ENCODE results near the gene DTNB.
"Not testable (repeated sequence)": the region's sequence is repeated elsewhere in the genome, so short reads cannot be mapped to it uniquely, and the experiment has no call there.

Gene DTNB

DNA sequence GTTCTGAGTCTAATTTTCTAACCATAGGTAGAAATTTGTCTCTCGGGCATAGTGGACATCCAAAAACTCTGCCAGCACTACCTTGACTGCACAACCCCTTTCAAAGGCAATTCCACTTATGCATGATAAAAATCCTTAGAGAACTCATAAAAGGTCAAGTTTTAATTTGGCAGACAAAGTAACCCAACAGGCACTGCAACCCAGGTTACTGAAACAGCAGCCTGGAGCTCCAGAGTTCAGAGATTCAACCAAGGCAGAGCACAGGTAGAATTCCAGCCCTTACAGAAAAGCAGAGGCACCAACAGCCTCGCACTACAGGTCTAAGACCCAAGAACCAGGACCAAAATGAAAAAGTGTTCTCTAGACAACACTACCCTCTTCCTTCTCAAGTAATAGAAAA, 1.8 kb downstream of the DTNB start:
- TF ChIP-seq, protein P1, sequence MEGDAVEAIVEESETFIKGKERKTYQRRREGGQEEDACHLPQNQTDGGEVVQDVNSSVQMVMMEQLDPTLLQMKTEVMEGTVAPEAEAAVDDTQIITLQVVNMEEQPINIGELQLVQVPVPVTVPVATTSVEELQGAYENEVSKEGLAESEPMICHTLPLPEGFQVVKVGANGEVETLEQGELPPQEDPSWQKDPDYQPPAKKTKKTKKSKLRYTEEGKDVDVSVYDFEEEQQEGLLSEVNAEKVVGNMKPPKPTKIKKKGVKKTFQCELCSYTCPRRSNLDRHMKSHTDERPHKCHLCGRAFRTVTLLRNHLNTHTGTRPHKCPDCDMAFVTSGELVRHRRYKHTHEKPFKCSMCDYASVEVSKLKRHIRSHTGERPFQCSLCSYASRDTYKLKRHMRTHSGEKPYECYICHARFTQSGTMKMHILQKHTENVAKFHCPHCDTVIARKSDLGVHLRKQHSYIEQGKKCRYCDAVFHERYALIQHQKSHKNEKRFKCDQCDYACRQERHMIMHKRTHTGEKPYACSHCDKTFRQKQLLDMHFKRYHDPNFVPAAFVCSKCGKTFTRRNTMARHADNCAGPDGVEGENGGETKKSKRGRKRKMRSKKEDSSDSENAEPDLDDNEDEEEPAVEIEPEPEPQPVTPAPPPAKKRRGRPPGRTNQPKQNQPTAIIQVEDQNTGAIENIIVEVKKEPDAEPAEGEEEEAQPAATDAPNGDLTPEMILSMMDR (IDR thresholded peaks at IDR 0.05; ENCODE audit: low read depth, low read length) = no peak
- no peak for DNase-seq (ENCODE audit: low read depth in 2 of 2)
- no peak overlapping the region for H3K4me3 ChIP-seq (replicated peaks in 1 of 2; ENCODE audit: low read depth in 2 of 2, low read length in 2 of 2)

DNA sequence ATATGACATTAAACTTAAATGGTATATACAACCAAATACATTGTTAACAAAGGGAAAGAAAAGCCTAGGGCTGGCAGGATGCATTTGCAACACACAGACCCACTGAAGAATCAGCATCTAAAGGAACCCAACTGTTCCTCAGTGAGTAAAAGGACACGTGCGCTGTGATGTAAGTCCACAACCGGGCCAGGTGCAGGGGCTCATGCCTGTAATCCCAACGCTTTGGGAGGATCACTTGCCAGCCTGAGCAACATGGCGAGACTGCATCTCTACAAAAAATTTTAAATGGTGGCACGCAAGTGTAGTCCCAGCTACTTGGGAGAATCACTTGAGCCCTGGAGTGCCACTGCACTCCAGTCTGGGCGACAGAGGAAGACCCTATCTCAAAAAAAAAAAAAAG, 3.9 kb downstream of the DTNB start:
- no peak overlapping the region for H3K4me3 ChIP-seq (replicated peaks in 1 of 2; ENCODE audit: low read depth in 2 of 2, low read length in 2 of 2)
- DNase-seq (ENCODE audit: low read depth in 2 of 2) = no peak
- TF ChIP-seq, protein P1 (IDR thresholded peaks at IDR 0.05; ENCODE audit: low read depth, low read length) = no peak

DNA sequence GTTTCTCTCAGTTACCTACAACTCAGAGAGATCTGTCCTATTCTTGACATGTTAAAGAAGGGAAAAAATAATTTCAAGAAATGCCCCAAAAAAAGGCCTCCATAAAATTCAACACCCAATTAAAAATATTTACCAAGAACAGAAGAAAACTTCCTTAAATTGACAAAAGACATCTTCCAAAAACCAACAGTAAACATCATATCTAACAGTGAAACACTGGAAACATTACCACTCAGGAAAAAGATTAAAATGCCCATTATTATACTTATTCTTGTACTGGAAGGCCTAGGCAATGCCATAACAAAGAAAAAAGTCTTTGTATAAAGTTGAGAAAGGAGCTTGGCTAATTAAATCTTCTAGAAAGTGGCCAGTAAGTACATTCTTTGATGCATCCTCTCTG, 7.2 kb downstream of the DTNB start:
- DNase-seq (ENCODE audit: low read depth in 2 of 2) = no peak
- H3K4me3 ChIP-seq (replicated peaks in 1 of 2; ENCODE audit: low read depth in 2 of 2, low read length in 2 of 2) = no peak overlapping the region
- TF ChIP-seq, protein P1 (IDR thresholded peaks at IDR 0.05; ENCODE audit: low read depth, low read length) = no peak

GRCh38 chr2:25665429-25665828, 7.9 kb downstream of the DTNB start:
- not testable (repeated sequence) for DNase-seq (ENCODE audit: low read depth in 2 of 2); H3K4me3 ChIP-seq (replicated peaks in 1 of 2; ENCODE audit: low read depth in 2 of 2, low read length in 2 of 2)

- no peak for DNase-seq (ENCODE audit: low read depth in 2 of 2)
- TF ChIP-seq, protein P1 (IDR thresholded peaks at IDR 0.05; ENCODE audit: low read depth, low read length) = no peak
- H3K4me3 ChIP-seq (replicated peaks in 1 of 2; ENCODE audit: low read depth in 2 of 2, low read length in 2 of 2) = no peak overlapping the region
Observed at GRCh38 chr2:25664965-25665307, 8.4 kb downstream of the DTNB start.

- DNase-seq (ENCODE audit: low read depth in 2 of 2) = peak; percentile 80 to 86
Observed at GRCh38 chr2:25664183-25664964, 9.0 kb downstream of the DTNB start.

GRCh38 chr2:25655316-25655715, 18.1 kb downstream of the DTNB start:
- H3K4me3 ChIP-seq (replicated peaks in 1 of 2; ENCODE audit: low read depth in 2 of 2, low read length in 2 of 2) = no peak overlapping the region
- no peak for DNase-seq (ENCODE audit: low read depth in 2 of 2)
- TF ChIP-seq, protein P1 (IDR thresholded peaks at IDR 0.05; ENCODE audit: low read depth, low read length) = no peak

More at GRCh38 chr2:25664183-25664964, 9.0 kb downstream of the DTNB start:
- TF ChIP-seq, protein P1 (IDR thresholded peaks at IDR 0.05; ENCODE audit: low read depth, low read length) = peak; percentile 82
- H3K4me3 ChIP-seq (replicated peaks in 1 of 2; ENCODE audit: low read depth in 2 of 2, low read length in 2 of 2) = no peak overlapping the region

All from cardiac fibroblast (primary cell).